HEK293 (cell line): ENCODE measurements around the gene CAPN15.
A peak's percentile ranks its signal among the peaks of the same experiment; 100 is the strongest.

Experiments used
- CTCF ChIA-PET: fragments of 350-600 bp; formaldehyde crosslinking; extraction: SDS; loops from one replicate; lab custom pipeline; 2021; ENCODE audit warnings: antibody characterized with exemption; lab: Yijun Ruan, JAX
- POLR2A ChIA-PET: fragments of 300-600 bp; formaldehyde crosslinking; extraction: SDS; loops from one replicate; lab custom pipeline; 2020; ENCODE audit warnings: antibody characterized with exemption, inconsistent platforms; lab: Yijun Ruan, JAX
- H3K27ac ChIP-seq: fragments of 200-500 bp; sonication (Bioruptor generic); 2 replicates; pipeline ENCODE4 v1.5.1; 2014; ENCODE audit warnings: low read depth, low read length, control low read depth, inconsistent platforms; ENCODE audit errors: extremely low read depth
- H3K36me3 ChIP-seq, 2 experiments: fragments of 200-500 bp in 1 of 2; sonication (Bioruptor generic) in 1 of 2; 1 replicate in 1 of 2; 2 replicates in 1 of 2; pipeline ENCODE4 v1.5.1; 2014 to 2017; ENCODE audit warnings: inconsistent platforms in 2 of 2, low read length in 2 of 2; ENCODE audit not compliant: control insufficient read depth in 2 of 2, insufficient read depth in 1 of 2
- H3K4me1 ChIP-seq: fragments of 200-500 bp; sonication (Bioruptor generic); 2 replicates; pipeline ENCODE4 v1.5.1; 2014; ENCODE audit warnings: mild to moderate bottlenecking, low read length, inconsistent platforms; ENCODE audit not compliant: control insufficient read depth, insufficient read depth
- H3K4me3 ChIP-seq: 2 replicates; pipeline ENCODE4 v1.5.1; 2011; ENCODE audit warnings: low read depth, mild to moderate bottlenecking, control low read depth, low read length, moderate library complexity
- H3K9me3 ChIP-seq: fragments of 200-500 bp; sonication (Bioruptor generic); 2 replicates; pipeline ENCODE4 v1.5.1; 2014; ENCODE audit warnings: low read depth, low read length, inconsistent platforms; ENCODE audit not compliant: control insufficient read depth, insufficient read depth
- GLI4 ChIP-seq: fragments of 450-650 bp; formaldehyde crosslinking; IDR thresholded peaks from 2 replicates; pipeline ENCODE4 v1.5.1; 2016; ENCODE audit warnings: missing biosample characterization, missing genetic modification characterization
- HIC1 ChIP-seq: fragments of 450-650 bp; formaldehyde crosslinking; IDR thresholded peaks from 2 replicates; pipeline ENCODE4 v1.5.1; 2016; ENCODE audit warnings: missing biosample characterization, missing genetic modification characterization
- HOXA7 ChIP-seq: sonication (generic); formaldehyde crosslinking; IDR thresholded peaks from 2 replicates; pipeline ENCODE4 v1.8.1; 2022; ENCODE audit warnings: missing genetic modification reagents, borderline replicate concordance
- KLF10 ChIP-seq: fragments of 450-650 bp; IDR thresholded peaks from 2 replicates; pipeline ENCODE4 v1.5.1; 2018; ENCODE audit warnings: missing biosample characterization, mild to moderate bottlenecking, missing genetic modification characterization
- KLF17 ChIP-seq: fragments of 450-650 bp; formaldehyde crosslinking; IDR thresholded peaks from 2 replicates; pipeline ENCODE4 v1.5.1; 2016; ENCODE audit warnings: missing biosample characterization, missing genetic modification characterization
- KLF7 ChIP-seq: fragments of 450-650 bp; formaldehyde crosslinking; IDR thresholded peaks from 2 replicates; pipeline ENCODE4 v1.5.1; 2016; ENCODE audit warnings: missing biosample characterization, missing genetic modification characterization, borderline replicate concordance
- KLF9 ChIP-seq: fragments of 450-650 bp; formaldehyde crosslinking; IDR thresholded peaks from 2 replicates; pipeline ENCODE4 v1.5.1; 2016; ENCODE audit warnings: missing biosample characterization, missing genetic modification characterization, low read depth
- MYNN ChIP-seq: fragments of 450-650 bp; formaldehyde crosslinking; IDR thresholded peaks from 2 replicates; pipeline ENCODE4 v1.5.1; 2016; ENCODE audit warnings: missing biosample characterization, missing genetic modification characterization, borderline replicate concordance
- RBAK ChIP-seq: fragments of 450-650 bp; formaldehyde crosslinking; IDR thresholded peaks from 2 replicates; pipeline ENCODE4 v1.5.1; 2016; ENCODE audit warnings: missing biosample characterization, missing genetic modification characterization
- SP2 ChIP-seq: fragments of 450-650 bp; formaldehyde crosslinking; IDR thresholded peaks from 2 replicates; pipeline ENCODE4 v1.5.1; 2016; ENCODE audit warnings: missing biosample characterization, missing genetic modification characterization
- YY2 ChIP-seq: fragments of 450-650 bp; formaldehyde crosslinking; IDR thresholded peaks from 2 replicates; pipeline ENCODE4 v1.5.1; 2016; ENCODE audit warnings: missing biosample characterization, missing genetic modification characterization
- ZBTB20 ChIP-seq: fragments of 450-650 bp; formaldehyde crosslinking; IDR thresholded peaks from 2 replicates; pipeline ENCODE4 v1.5.1; 2016; ENCODE audit warnings: missing biosample characterization, missing genetic modification characterization
- ZNF24 ChIP-seq: fragments of 450-650 bp; formaldehyde crosslinking; IDR thresholded peaks from 2 replicates; pipeline ENCODE4 v1.5.1; 2016; ENCODE audit warnings: missing biosample characterization, missing genetic modification characterization
- ZNF335 ChIP-seq: fragments of 450-650 bp; formaldehyde crosslinking; conservative IDR thresholded peaks from 2 replicates; pipeline ENCODE4 v1.5.1; 2016; ENCODE audit warnings: missing biosample characterization, missing genetic modification characterization
- ZNF362 ChIP-seq: fragments of 450-650 bp; formaldehyde crosslinking; IDR thresholded peaks from 2 replicates; pipeline ENCODE4 v1.5.1; 2016; ENCODE audit warnings: missing biosample characterization, missing genetic modification characterization
- ZNF510 ChIP-seq: fragments of 450-650 bp; formaldehyde crosslinking; IDR thresholded peaks from 2 replicates; pipeline ENCODE4 v1.5.1; 2018; ENCODE audit warnings: mild to moderate bottlenecking, missing genetic modification characterization, missing biosample characterization; ENCODE audit not compliant: insufficient replicate concordance
- ZNF544 ChIP-seq: fragments of 450-650 bp; formaldehyde crosslinking; IDR thresholded peaks from 2 replicates; pipeline ENCODE4 v1.5.0; 2017; ENCODE audit warnings: missing biosample characterization, missing genetic modification characterization
- ZNF621 ChIP-seq: fragments of 450-650 bp; formaldehyde crosslinking; IDR thresholded peaks from 2 replicates; pipeline ENCODE4 v1.5.1; 2017; ENCODE audit warnings: missing biosample characterization, missing genetic modification characterization
- ZNF664 ChIP-seq: fragments of 450-650 bp; formaldehyde crosslinking; IDR thresholded peaks from 2 replicates; pipeline ENCODE4 v1.5.1; 2016; ENCODE audit warnings: missing biosample characterization, missing genetic modification characterization
- ZNF768 ChIP-seq: fragments of 450-650 bp; formaldehyde crosslinking; IDR thresholded peaks from 2 replicates; pipeline ENCODE4 v1.5.1; 2018; ENCODE audit warnings: missing biosample characterization, mild to moderate bottlenecking, missing genetic modification characterization
- ZNF776 ChIP-seq: fragments of 450-650 bp; formaldehyde crosslinking; IDR thresholded peaks from 2 replicates; pipeline ENCODE4 v1.5.0; 2017; ENCODE audit warnings: missing biosample characterization, missing genetic modification characterization, borderline replicate concordance
- TF ChIP-seq, protein P1 (sequence below): fragments of 450-650 bp; formaldehyde crosslinking; IDR thresholded peaks from 2 replicates; pipeline ENCODE4 v1.5.1; 2016; ENCODE audit warnings: missing biosample characterization, missing genetic modification characterization
- TF ChIP-seq, protein P2 (sequence below): fragments of 450-650 bp; formaldehyde crosslinking; conservative IDR thresholded peaks from 2 replicates; pipeline ENCODE4 v1.5.1; 2016; ENCODE audit warnings: low read depth, missing biosample characterization, missing genetic modification characterization

Gene CAPN15

DNA sequence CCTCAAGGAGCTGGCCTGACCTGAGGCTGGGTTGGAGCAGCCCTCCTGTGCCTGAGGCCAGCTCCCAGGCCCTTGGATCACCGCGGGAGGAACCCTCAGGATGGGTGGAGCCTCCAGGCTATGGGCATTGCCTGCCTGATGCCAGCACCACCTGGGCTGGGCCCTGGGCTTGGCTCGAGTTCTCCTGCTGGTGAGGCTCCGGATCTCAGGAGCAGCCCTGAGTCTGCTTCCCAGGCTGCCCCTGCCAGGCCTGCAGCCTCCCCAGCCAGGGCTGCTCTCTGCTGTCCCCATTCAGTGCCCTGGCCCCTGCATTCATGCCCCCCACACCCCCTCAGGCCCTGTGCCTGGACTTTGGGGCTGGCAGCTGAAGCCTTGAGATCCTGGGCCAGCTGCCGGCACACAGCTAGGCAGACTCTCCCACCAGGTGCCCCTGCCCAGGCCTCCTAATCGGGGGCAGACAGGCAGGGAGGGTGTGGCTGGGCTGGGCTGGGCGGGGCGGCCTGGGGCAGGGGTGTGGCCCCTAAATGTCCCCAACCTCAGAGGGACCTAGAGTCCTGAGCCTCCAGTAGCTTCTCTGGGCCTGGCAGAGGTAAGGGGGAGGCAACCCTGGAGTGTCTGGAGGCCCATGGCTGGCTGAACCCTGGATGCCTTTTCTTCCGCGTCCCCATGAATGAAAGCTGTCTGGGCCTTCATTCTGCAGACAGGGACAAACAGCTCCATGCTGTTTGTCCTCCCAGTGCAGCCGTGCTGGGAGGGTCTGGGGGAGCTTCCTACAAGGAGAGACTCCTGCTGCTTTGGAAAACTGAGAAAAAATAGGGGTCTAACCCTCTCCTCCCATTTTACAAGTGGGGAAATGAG lies 41.1 kb downstream of the CAPN15 start (continued):
- TF ChIP-seq HOXA7 (CRISPR knock-in tag): no peak
- no peak for TF ChIP-seq ZNF544 (tag by site-specific recombination)
- TF ChIP-seq ZNF768 (tag by site-specific recombination): no peak
- TF ChIP-seq MYNN: no peak
- peak; percentile 84 for TF ChIP-seq ZNF335 (tag by site-specific recombination)
- peak; percentile 75; the same call in 1 of the 2 replicates for TF ChIP-seq KLF7
- peak; percentile 59; the same call in 1 of the 2 replicates for TF ChIP-seq KLF17 (tag by site-specific recombination)
- TF ChIP-seq ZNF510 (tag by site-specific recombination): no peak
- TF ChIP-seq KLF10 (tag by site-specific recombination): 0 out of 2 replicates have a peak, but pooled peaks have one; percentile 18
- TF ChIP-seq, protein P1, sequence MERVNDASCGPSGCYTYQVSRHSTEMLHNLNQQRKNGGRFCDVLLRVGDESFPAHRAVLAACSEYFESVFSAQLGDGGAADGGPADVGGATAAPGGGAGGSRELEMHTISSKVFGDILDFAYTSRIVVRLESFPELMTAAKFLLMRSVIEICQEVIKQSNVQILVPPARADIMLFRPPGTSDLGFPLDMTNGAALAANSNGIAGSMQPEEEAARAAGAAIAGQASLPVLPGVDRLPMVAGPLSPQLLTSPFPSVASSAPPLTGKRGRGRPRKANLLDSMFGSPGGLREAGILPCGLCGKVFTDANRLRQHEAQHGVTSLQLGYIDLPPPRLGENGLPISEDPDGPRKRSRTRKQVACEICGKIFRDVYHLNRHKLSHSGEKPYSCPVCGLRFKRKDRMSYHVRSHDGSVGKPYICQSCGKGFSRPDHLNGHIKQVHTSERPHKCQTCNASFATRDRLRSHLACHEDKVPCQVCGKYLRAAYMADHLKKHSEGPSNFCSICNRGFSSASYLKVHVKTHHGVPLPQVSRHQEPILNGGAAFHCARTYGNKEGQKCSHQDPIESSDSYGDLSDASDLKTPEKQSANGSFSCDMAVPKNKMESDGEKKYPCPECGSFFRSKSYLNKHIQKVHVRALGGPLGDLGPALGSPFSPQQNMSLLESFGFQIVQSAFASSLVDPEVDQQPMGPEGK (tag by site-specific recombination): peak; percentile 14; the same call in 1 of the 2 replicates
- TF ChIP-seq ZNF24 (tag by site-specific recombination): no peak
- peak; percentile 87 for TF ChIP-seq KLF9 (tag by site-specific recombination)
- no peak for TF ChIP-seq YY2 (tag by site-specific recombination)

GRCh38 chr16:569445-570254 lies 42.1 kb downstream of the CAPN15 start, which contains the start of gene PIGQ:
TSS of gene PIGQ (plus strand) at chr16:569968. CDS start at chr16:574075, 4,107 bp downstream.
- ChIA-PET POLR2A (interaction anchor here (0.5 to 1.2 kb wide), 3 partner anchors 19 to 199 kb away, joined by 3 to 4 read pairs (median 4); no protein-coding TSS in a partner anchor), CTCF (no interaction called here)
- peak within 1 kb of the TSS; percentile 89 for H3K27ac ChIP-seq
- H3K9me3 ChIP-seq: no peaks in the 10 kb centered on the region
- peak within 1 kb of the TSS; percentile 60 for H3K4me3 ChIP-seq
- peaks cover 0 to 28% of the 10 kb centered on the region in 2 experiments; a peak in 1 of 3 replicates for H3K36me3 ChIP-seq
- H3K4me1 ChIP-seq: peaks cover 10% of the 10 kb centered on the region
- TF ChIP-seq KLF17 (tag by site-specific recombination) (no peak), ZNF776 (tag by site-specific recombination) (no peak), ZNF335 (tag by site-specific recombination) (peak; percentile 21), RBAK (tag by site-specific recombination) (no peak), ZNF621 (tag by site-specific recombination) (no peak), ZNF362 (no peak), SP2 (tag by site-specific recombination) (peak; percentile 59), ZBTB20 (peak; percentile 54; the same call in 1 of the 2 replicates), GLI4 (tag by site-specific recombination) (no peak), HIC1 (tag by site-specific recombination) (no peak), ZNF664 (tag by site-specific recombination) (peak; percentile 73)
- TF ChIP-seq, protein P2, sequence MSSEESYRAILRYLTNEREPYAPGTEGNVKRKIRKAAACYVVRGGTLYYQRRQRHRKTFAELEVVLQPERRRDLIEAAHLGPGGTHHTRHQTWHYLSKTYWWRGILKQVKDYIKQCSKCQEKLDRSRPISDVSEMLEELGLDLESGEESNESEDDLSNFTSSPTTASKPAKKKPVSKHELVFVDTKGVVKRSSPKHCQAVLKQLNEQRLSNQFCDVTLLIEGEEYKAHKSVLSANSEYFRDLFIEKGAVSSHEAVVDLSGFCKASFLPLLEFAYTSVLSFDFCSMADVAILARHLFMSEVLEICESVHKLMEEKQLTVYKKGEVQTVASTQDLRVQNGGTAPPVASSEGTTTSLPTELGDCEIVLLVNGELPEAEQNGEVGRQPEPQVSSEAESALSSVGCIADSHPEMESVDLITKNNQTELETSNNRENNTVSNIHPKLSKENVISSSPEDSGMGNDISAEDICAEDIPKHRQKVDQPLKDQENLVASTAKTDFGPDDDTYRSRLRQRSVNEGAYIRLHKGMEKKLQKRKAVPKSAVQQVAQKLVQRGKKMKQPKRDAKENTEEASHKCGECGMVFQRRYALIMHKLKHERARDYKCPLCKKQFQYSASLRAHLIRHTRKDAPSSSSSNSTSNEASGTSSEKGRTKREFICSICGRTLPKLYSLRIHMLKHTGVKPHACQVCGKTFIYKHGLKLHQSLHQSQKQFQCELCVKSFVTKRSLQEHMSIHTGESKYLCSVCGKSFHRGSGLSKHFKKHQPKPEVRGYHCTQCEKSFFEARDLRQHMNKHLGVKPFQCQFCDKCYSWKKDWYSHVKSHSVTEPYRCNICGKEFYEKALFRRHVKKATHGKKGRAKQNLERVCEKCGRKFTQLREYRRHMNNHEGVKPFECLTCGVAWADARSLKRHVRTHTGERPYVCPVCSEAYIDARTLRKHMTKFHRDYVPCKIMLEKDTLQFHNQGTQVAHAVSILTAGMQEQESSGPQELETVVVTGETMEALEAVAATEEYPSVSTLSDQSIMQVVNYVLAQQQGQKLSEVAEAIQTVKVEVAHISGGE (tag by site-specific recombination): peak; percentile 86
